Neural progenitor cell (in vitro differentiated cells): Measurements from ENCODE around the gene PIGA. TPM values are rescaled to one million over a fixed set of nuclear protein-coding genes. Genes with fewer than 3 reads are reported as not detected.

ENCODE experiments used
- DNase-seq: peaks from one replicate; pipeline ENCODE4 v3.0.0-alpha.2; 2016; ENCODE audit warnings: low spot score
- H2AFZ ChIP-seq: fragments of 200-600 bp; sonication (generic); replicated peaks from 2 replicates; pipeline ENCODE4 v1.6.1; 2016; ENCODE audit warnings: antibody characterized with exemption
- H3F3A ChIP-seq: fragments of 200-600 bp; sonication (generic); 2 replicates; pipeline ENCODE4 v1.6.1; 2016; ENCODE audit warnings: antibody characterized with exemption, low read depth
- H3K27ac ChIP-seq: fragments of 200-600 bp; sonication (generic); 2 replicates; pipeline ENCODE4 v1.5.1; 2016; ENCODE audit warnings: mild to moderate bottlenecking
- H3K27me3 ChIP-seq: fragments of 200-600 bp; sonication (generic); 2 replicates; pipeline ENCODE4 v1.6.1; 2016; ENCODE audit warnings: mild to moderate bottlenecking, moderate library complexity
- H3K36me3 ChIP-seq: fragments of 200-600 bp; sonication (generic); 2 replicates; pipeline ENCODE4 v1.5.1; 2016
- H3K4me1 ChIP-seq: fragments of 200-600 bp; sonication (generic); 2 replicates; pipeline ENCODE4 v1.6.1; 2016; ENCODE audit warnings: mixed run types
- H3K4me2 ChIP-seq: fragments of 200-600 bp; sonication (generic); 2 replicates; pipeline ENCODE4 v1.6.1; 2016
- H3K4me3 ChIP-seq: fragments of 200-600 bp; sonication (generic); 2 replicates; pipeline ENCODE4 v1.5.1; 2016
- H3K79me2 ChIP-seq: fragments of 200-600 bp; sonication (generic); 2 replicates; pipeline ENCODE4 v1.6.1; 2016; ENCODE audit warnings: low read depth
- H3K9ac ChIP-seq: fragments of 200-600 bp; sonication (generic); 2 replicates; pipeline ENCODE4 v1.6.1; 2016
- H3K9me3 ChIP-seq: fragments of 200-600 bp; sonication (generic); 2 replicates; pipeline ENCODE4 v1.5.1; 2016; ENCODE audit warnings: low read depth
- H4K20me1 ChIP-seq: fragments of 200-600 bp; sonication (generic); 2 replicates; pipeline ENCODE4 v1.6.1; 2016; ENCODE audit warnings: low read depth
- H3K27ac Mint-ChIP-seq: 3 replicates; pipeline ENCODE4 v1.8.0; 2021; ENCODE audit warnings: mixed read lengths
- H3K27me3 Mint-ChIP-seq: 2 replicates; pipeline ENCODE4 v1.8.0; 2022; ENCODE audit warnings: low read depth, mild to moderate bottlenecking, inconsistent platforms, moderate library complexity, mixed read lengths; ENCODE audit not compliant: insufficient read depth
- H3K36me3 Mint-ChIP-seq: 3 replicates; pipeline ENCODE4 v1.8.0; 2021; ENCODE audit warnings: mixed read lengths
- H3K4me1 Mint-ChIP-seq: 3 replicates; pipeline ENCODE4 v1.8.0; 2021; ENCODE audit warnings: mixed read lengths
- H3K4me3 Mint-ChIP-seq: 3 replicates; pipeline ENCODE4 v1.8.0; 2021; ENCODE audit warnings: mild to moderate bottlenecking, moderate library complexity, mixed read lengths
- H3K9me3 Mint-ChIP-seq: 3 replicates; pipeline ENCODE4 v1.8.0; 2020; ENCODE audit warnings: mixed read lengths
- CTCF ChIP-seq: fragments of 200-600 bp; sonication (generic); IDR thresholded peaks from 2 replicates; pipeline ENCODE4 v1.5.1; 2017; ENCODE audit warnings: antibody characterized with exemption, mild to moderate bottlenecking
- EZH2 ChIP-seq: fragments of 200-600 bp; sonication (generic); IDR thresholded peaks from 2 replicates; pipeline ENCODE4 v1.6.1; 2017; ENCODE audit warnings: antibody characterized with exemption, mild to moderate bottlenecking, moderate library complexity
- EZH2phosphoT487 ChIP-seq: fragments of 200-600 bp; sonication (generic); IDR thresholded peaks from 2 replicates; pipeline ENCODE4 v1.6.1; 2017; ENCODE audit warnings: antibody characterized with exemption
- total RNA-seq: library from RNA; depleted of rRNA; stranded (reverse); fragments of >200 nt; gene quantifications from 2 replicates; pipeline ENCODE4 v1.2.3, GENCODE V29; 2015; ENCODE audit warnings: low replicate concordance

PIGA gene
- total RNA-seq, 1 donor from 2014 or later = 23.9 TPM

GRCh38 chrX:15344106-15344505 lies 8.8 kb upstream of the PIGA start:
- Mint-ChIP-seq H3K9me3 (no peaks in the 10 kb centered on the region), H3K27me3 (peaks cover 2% of the 10 kb centered on the region), H3K4me3 (no peak overlapping the region), H3K4me1 (peaks cover 48% of the 10 kb centered on the region), H3K27ac (no peak overlapping the region), H3K36me3 (no peaks in the 10 kb centered on the region)
- Histone ChIP-seq H3K4me2 (no peak overlapping the region), H4K20me1 (no peaks in the 10 kb centered on the region), H3K9me3 (no peaks in the 10 kb centered on the region), H2AFZ (no peak overlapping the region), H3K4me1 (peaks cover 20% of the 10 kb centered on the region), H3K79me2 (no peaks in the 10 kb centered on the region), H3K27me3 (peaks cover 56% of the 10 kb centered on the region), H3K9ac (no peak overlapping the region), H3K36me3 (no peaks in the 10 kb centered on the region), H3F3A (no peaks in the 10 kb centered on the region), H3K4me3 (no peak overlapping the region), H3K27ac (no peak overlapping the region)
- no peak for TF ChIP-seq EZH2
- no peak for TF ChIP-seq EZH2phosphoT487
- TF ChIP-seq CTCF = no peak
- DNase-seq = no peak

GRCh38 chrX:15343075-15343476 lies 7.8 kb upstream of the PIGA start:
- H3K4me3 ChIP-seq = no peak overlapping the region
- H3K27me3 ChIP-seq = peaks cover 60% of the 10 kb centered on the region
- no peaks in the 10 kb centered on the region for H3K36me3 ChIP-seq
- Mint-ChIP-seq H3K36me3 (no peaks in the 10 kb centered on the region), H3K4me1 (peaks cover 50% of the 10 kb centered on the region), H3K4me3 (no peak overlapping the region), H3K27me3 (peaks cover 2% of the 10 kb centered on the region), H3K27ac (no peak overlapping the region), H3K9me3 (no peaks in the 10 kb centered on the region)
- H3K4me1 ChIP-seq = peaks cover 20% of the 10 kb centered on the region
- H3K4me2 ChIP-seq = no peak overlapping the region
- TF ChIP-seq EZH2phosphoT487 = no peak
- no peak for TF ChIP-seq EZH2
- no peak for TF ChIP-seq CTCF
- no peaks in the 10 kb centered on the region for H3F3A ChIP-seq
- no peaks in the 10 kb centered on the region for H3K79me2 ChIP-seq
- no peak overlapping the region for H3K9ac ChIP-seq
- no peak overlapping the region for H3K27ac ChIP-seq
- no peaks in the 10 kb centered on the region for H4K20me1 ChIP-seq
- DNase-seq = no peak
- H2AFZ ChIP-seq = no peak overlapping the region
- no peaks in the 10 kb centered on the region for H3K9me3 ChIP-seq

GRCh38 chrX:15340867-15341266 lies 5.5 kb upstream of the PIGA start:
- Histone ChIP-seq H3K4me2 (peak overlapping the region; percentile 56), H3K27me3 (peaks cover 65% of the 10 kb centered on the region), H3K9ac (no peak overlapping the region), H2AFZ (peak overlapping the region; percentile 34), H3K36me3 (no peaks in the 10 kb centered on the region), H3K4me1 (peaks cover 20% of the 10 kb centered on the region), H3K79me2 (no peaks in the 10 kb centered on the region), H3K9me3 (no peaks in the 10 kb centered on the region), H3K4me3 (no peak overlapping the region), H4K20me1 (no peaks in the 10 kb centered on the region), H3K27ac (peak overlapping the region; percentile 57), H3F3A (no peaks in the 10 kb centered on the region)
- Mint-ChIP-seq H3K27me3 (peaks cover 2% of the 10 kb centered on the region), H3K4me3 (peak overlapping the region; percentile 18), H3K27ac (peak overlapping the region; percentile 96), H3K36me3 (no peaks in the 10 kb centered on the region), H3K4me1 (peaks cover 58% of the 10 kb centered on the region), H3K9me3 (no peaks in the 10 kb centered on the region)
- no peak for TF ChIP-seq EZH2
- no peak for TF ChIP-seq CTCF
- no peak for TF ChIP-seq EZH2phosphoT487
- DNase-seq = peak; percentile 55
